NCI-H2029 treated with DMSO at 0.1 percent for 48 hours (cell line): ENCODE measurements around the gene TXNL4B.
"Not testable (repeated sequence)": the region's sequence is repeated elsewhere in the genome, so short reads cannot be mapped to it uniquely, and the experiment has no call there.

ENCODE experiments used
- DNase-seq: peaks from one replicate; lab custom pipeline; 2025; lab: John Stamatoyannopoulos, UW

The TXNL4B gene

DNA sequence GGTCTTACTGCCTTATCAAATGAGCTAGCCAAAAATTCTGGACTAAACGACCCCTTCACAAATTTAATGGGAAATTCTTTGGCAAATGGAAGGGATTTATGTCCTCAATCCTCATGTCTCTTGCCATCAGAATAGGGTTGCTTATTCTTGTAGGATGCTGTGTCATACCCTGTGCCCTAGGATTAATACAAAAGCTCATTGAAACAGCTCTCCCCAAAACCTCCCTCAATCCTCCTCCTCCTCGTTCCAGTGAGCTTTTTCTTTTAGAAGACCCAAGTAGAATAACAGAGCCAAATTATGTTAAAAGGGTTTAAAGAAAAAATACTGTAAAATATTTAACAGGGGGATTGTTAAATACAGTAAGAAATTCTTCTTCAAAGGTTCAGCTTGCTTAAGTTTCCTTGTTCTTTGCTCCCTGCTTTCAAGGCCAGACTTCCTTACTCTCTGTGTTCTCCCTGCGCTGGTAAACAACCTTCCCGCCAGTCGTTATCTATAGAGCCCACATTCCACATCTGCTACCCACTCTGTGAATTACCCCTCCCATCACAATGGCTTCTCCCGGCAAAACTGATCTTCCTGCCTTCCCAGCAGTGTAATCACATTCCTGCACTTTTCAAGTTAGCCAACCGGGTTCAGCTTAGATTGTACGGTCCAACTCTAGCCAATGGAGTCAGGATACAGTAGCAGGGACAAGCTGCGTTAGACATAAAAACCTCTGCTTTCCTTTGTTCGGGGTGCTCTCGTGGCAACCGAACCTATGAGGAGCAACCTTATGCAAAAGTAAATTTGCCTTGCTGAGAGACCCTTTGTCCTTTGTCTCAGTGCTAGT lies 20.7 kb downstream of the TXNL4B start:
- no peak for DNase-seq

- DNase-seq = no peak
These were observed 24.5 kb downstream of the TXNL4B start for GRCh38 chr16:72068930-72069329.

- no peak for DNase-seq
These were observed 26.7 kb downstream of the TXNL4B start for GRCh38 chr16:72066747-72067146.

DNA sequence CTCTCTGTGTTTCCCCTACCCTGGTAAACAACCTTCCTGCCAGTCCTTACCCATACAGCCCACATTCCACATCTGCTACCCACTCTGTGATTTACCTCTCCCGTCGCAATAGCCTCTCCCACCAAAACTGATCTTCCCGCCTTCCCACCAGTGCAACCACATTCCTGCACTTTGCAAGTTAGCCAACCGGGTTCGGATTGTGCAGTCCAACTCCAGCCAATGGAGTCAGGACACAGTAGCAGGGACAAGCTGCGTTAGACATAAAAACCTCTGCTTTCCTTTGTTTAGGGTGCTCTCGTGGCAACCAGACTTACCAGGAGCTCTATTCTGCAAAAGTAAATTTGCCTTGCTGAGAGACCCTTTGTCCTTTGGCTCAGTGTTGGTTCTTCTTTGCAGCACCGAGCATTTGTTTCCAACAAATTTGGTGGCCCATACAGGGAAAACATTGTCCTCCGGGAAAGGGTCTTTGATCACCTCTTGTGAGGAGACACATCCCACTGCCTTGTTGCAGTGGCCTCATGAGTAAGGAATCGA lies 29.0 kb downstream of the TXNL4B start:
- DNase-seq = no peak

- no peak for DNase-seq
These were observed 31.9 kb downstream of the TXNL4B start for GRCh38 chr16:72061564-72061963.

GRCh38 chr16:72060405-72060804 lies 33.0 kb downstream of the TXNL4B start:
- DNase-seq = no peak

DNA sequence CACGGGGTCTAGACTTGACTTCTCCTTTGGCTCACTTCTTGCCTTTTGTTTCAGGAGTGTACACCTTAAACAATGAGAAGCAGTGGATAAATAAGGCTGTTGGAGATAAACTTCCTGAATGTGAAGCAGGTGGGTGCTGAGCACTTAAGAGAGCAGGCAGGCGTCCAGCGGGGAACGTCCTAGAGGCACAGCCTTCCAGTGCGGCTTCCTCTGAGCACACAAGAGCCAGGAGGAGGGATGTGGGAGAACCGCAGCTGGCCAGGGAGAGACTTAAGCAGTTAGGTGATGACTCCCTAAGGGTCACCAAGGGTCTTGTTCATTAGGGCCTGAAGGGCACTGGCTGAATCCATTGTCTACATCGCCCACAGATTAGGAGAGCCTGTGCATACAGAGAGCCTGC lies 34.4 kb downstream of the TXNL4B start:
- peak; percentile 25 for DNase-seq

GRCh38 chr16:72057313-72057712 lies 36.1 kb downstream of the TXNL4B start:
- DNase-seq = not testable (repeated sequence)

GRCh38 chr16:72055911-72056310 lies 37.5 kb downstream of the TXNL4B start:
- DNase-seq = no peak

DNA sequence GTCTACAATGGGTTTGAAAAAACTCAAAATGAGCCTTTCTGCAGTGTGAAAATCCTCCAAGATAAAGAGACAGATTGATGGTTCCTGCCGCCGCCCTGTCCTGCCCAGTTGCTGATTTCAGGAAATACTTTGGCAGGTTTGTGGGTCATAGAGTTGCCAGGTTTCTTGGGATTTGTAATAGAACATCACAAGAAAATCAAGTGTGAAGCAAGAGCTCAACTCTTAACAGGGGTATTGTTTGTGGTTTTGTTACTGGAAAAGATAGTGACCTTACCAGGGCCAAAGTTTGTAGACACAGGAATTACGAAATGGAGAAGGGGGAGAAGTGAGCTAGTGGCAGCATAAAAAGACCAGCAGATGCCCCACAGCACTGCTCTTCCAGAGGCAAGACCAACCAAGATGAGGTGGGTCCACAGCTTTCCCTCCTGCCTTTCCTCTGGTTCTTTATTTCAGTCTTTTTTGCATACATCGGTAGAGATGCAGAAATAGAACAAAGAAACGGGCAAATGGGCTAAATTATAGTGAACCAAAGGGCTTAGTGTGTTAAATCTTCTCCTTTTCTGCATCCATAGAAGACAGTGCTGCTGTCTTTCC lies 39.1 kb downstream of the TXNL4B start, which contains the start of gene HP:
HP (plus strand) TSS at position 252 of the 594 bp plus-strand sequence; CDS start at position 400, 148 bp downstream.
- not testable (repeated sequence) for DNase-seq

GRCh38 chr16:72051818-72052217 lies 41.6 kb downstream of the TXNL4B start:
- DNase-seq = no peak

- no peak for DNase-seq
These were observed 42.5 kb downstream of the TXNL4B start for GRCh38 chr16:72050769-72051464.

DNA sequence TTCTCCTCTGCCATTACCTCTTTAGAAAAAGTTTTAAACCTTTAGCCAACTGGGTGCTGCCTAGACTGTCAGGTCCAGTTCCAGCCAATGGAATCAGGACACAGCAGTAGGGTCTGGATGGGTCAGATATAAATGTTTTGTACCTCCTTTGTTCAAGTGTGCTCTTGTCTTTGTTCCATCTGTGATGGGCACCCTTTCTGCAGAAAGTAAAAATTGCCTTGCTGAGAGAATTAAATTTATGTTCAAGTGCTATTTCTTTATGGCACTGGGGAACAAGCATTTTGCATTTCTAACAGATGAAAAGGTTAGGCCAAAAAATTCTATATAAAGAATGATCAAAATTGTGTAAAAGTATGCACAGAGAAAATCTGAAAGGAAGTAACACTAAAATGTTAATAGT lies 44.3 kb downstream of the TXNL4B start:
- no peak for DNase-seq

DNA sequence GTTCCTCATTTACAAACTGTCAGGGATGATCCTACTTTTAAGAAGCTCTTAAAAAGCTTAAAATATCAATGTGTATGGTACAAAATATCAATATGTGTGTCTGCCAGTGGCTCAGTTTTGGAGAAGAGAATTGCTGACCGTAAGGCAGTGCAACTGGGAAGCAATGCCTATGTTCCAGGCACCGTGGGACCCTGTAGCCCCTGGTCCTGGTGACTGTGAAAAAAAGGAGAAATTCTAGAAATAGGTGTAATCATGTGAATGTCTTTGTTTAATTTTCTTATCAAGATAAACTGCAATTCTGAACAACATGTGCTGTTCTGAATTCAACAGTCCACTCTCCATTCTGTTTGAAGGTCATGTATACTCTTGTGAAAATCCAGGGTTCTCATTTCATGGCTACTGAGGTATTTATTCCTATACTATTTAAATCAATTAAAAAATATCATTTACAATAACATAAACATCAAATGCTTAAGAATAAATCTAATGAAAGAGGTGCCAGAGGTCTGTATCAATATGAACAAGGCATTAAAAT lies 48.5 kb downstream of the TXNL4B start:
- DNase-seq = no peak

GRCh38 chr16:72044296-72044695 lies 49.1 kb downstream of the TXNL4B start:
- no peak for DNase-seq

GRCh38 chr16:72043539-72043938 lies 49.9 kb downstream of the TXNL4B start:
- no peak for DNase-seq

- no peak for DNase-seq
These were observed 50.4 kb downstream of the TXNL4B start for GRCh38 chr16:72043058-72043457.

- DNase-seq = no peak
These were observed 51.2 kb downstream of the TXNL4B start for GRCh38 chr16:72042157-72042660.

GRCh38 chr16:72036098-72036497 lies 57.3 kb downstream of the TXNL4B start:
- DNase-seq = no peak
